SKM-1 (cell line): ENCODE data around the gene SERPINB12.

Experiments
- DNase-seq: peaks from one replicate; lab custom pipeline; 2025; ENCODE audit not compliant: unreplicated experiment; lab: John Stamatoyannopoulos, UW

SERPINB12 gene

GRCh38 chr18:63542069-63542468 is at the start of gene SERPINB12:
Gene SERPINB12, plus strand, starts transcription at chr18:63542369. Its CDS starts 13,791 bp downstream, at chr18:63556160.
- DNase-seq = no peak

DNA sequence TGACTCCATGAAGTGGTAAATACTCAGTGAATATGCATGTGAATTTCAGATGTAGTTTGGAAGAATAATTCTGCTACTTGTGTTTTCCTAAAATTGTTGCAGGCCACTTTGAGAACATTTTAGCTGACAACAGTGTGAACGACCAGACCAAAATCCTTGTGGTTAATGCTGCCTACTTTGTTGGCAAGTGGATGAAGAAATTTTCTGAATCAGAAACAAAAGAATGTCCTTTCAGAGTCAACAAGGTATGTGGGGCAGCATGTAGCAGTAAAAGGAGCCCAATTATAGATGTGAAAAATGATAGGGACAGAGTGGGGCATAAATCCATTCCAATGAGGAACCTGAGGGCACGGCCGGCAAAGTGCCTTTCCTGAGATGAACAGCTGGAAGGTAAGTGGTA is 49.3 kb upstream of the SERPINB12 start:
- DNase-seq = no peak

DNA sequence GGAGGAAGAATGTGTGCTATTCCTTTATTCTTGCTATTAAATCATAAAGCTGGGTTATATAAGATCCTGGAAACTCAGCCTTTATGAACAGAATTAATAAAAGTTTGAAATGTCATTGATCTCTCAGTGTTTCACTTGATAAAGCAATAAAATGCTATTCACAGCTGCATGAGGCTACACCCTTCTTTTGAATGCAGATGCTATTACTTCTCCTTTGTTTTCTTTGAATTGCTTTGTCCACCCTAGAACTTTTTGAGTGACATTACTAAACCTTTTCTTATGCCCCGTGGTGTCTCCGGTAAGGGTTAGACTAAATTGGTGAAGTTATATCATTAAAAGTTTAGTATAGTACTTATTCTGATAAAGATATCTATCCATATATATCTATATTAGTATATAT is 46.5 kb upstream of the SERPINB12 start:
- DNase-seq = no peak

GRCh38 chr18:63505566-63506335 is 36.4 kb upstream of the SERPINB12 start:
- DNase-seq = peak; percentile 24

DNA sequence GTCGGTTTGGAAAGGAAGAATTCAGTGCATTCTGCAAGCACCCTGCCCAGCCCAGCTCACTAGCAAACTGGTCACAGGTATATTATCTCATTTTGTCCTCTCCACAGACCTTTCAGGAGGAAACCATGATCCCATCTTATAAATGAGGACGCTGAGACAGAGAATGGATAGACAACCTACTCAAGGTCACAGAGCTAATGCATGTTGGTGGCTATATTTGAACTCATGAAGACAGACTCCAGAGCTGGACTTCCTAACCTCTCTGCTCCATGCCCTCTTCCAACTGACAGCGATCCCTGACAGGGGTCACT is 35.9 kb upstream of the SERPINB12 start:
- no peak for DNase-seq

GRCh38 chr18:63508596-63508995 is 33.6 kb upstream of the SERPINB12 start:
- DNase-seq = no peak

DNA sequence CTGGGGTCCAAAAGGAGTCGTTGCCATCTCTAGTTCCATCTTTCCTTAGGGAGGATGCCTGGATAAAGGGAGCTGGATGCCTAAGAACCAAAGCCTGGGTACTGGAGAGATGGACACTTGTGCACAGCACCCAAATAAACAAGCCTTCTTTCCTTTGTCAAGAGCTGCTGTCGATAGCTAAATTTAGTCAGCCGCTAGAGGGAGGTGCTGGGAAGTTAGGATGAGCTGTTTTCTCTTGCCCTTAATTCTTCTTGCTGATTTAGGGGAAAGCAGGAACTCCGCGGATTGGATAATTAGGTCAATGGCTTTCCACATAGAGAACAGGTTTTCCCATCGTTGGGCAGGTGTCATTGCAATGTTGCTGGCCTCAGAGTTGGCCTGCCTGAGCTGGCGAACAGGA is 30.9 kb upstream of the SERPINB12 start:
- no peak for DNase-seq

GRCh38 chr18:63514326-63514725 is 27.8 kb upstream of the SERPINB12 start:
- DNase-seq = no peak

DNA sequence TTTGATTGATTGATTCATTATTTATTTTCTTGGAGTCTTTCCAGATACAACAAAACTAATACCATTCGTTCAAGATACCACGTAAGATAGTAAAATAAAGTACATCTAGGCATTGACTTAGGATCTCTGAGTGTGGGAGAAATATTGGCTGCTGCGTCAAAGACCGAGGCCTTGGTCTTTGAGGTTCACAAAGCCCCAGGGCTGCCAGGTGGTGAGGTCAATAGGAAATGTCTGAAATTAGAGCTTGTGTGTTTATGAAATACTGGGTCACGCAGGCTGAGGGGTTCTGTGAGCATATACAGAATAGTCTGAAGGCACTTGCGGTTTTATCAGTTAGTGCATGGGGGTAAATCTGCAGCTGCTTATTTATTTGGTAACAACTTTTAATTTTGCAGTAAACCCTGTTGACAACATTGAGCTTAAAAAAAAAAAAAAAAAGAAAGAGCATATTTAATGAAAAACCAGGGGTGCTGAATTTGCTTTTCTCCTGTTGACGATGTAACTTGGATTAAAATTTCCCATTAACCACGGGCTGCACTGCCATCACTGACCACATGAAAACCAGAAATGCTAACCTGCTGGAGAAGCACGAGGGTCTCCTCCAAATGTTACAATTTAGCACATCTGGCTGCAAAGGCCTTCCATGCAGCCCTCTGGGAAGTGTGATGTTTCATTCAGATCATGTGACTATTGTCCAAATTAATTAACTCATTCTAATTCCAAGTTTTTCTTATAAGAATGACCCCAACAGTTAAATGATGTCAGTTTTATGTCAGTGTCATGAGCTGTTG is 27.1 kb upstream of the SERPINB12 start:
- DNase-seq = no peak

GRCh38 chr18:63515801-63516200 is 26.4 kb upstream of the SERPINB12 start:
- no peak for DNase-seq

- DNase-seq = peak; percentile 78
Observed at GRCh38 chr18:63518178-63519012, 23.8 kb upstream of the SERPINB12 start.

DNA sequence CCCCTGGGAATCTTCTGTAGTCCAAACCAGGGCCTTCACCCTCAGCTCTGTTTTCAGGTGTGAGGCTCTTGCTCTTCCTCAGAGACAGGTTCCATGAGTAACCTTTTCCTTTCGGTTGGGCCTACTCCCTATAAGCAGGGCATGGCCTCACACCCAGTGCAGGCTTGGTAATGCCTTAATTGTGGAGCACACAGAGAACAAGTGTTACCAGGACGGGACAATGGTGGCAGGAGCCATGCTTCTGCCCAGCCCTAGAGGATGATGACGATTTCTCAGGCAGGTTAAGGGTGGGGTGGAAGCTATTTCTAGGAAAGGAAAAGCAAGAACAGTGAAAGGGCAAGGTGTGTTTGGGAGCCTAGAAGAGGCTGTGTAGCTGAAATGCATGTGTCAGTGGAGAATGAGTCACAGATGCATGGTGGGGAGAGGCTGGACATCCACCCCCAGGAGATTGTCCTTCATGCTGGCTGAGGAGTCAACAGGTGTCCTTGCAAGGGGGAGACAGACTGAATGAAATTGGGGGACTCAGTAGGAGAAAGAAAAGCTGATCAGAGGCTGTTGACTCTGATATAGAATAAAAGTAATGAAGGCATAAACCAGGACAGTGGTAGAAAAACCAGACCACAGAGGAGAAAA is 22.0 kb upstream of the SERPINB12 start:
- DNase-seq = no peak

DNA sequence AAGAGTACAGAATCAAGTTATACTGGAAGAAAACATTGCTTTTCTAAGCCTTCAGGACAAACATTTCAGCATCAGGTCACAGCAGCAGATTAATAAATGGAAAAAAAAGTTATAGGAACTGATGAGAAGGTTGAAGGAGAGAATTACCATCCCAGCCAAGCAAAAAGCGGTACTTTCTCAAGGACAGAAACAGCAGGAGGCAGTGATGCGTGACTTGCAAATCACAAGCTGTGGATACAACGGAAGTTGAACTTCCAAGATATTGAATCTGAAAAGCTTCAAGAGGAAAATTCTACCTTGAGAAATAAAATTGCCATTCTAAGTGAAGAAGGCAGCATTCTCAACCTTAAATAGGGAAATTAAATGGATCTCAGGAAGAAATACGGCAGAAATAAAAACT is 18.5 kb upstream of the SERPINB12 start:
- no peak for DNase-seq

DNA sequence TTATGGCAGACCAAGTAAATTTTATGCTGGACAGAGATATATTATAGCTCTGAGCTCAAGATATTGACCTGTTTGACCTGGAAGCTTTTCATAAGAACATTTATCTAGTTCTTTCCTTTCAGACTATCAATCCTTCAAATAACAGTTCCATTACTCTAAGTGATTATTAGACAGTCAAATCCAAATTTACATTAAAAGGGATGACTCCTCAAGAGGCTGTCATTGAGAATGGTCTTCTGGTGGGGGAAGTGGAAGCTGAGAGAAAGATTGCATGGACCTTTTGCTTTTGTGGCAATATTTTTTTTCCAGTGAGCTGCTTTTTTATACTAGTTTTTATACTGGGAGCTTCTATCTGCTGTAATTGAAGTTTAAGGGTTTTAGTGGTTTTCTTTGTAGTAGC is 14.9 kb upstream of the SERPINB12 start:
- no peak for DNase-seq

- no peak for DNase-seq
Observed at GRCh38 chr18:63528863-63529492, 13.2 kb upstream of the SERPINB12 start.

DNA sequence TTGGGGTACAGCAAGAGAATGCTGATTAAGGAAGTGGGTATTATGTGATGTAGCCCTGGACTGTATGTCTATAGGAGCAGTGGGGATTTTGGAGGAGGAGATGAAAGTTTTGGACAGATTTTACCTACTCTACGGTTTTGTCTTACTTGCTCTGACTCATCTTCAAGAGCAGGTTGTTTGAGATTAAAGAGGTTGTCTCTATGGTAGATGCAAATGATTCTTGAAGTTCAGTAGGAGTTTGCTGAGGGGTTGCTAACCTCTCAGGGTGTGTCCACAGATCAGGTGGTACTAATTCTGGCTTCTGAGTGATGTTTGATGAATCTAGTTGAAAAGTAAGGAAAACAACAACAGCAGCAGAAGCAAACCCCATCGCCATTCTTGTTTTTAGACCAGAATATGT is 9.7 kb upstream of the SERPINB12 start:
- DNase-seq = no peak

GRCh38 chr18:63534615-63535014 is 7.6 kb upstream of the SERPINB12 start:
- no peak for DNase-seq

DNA sequence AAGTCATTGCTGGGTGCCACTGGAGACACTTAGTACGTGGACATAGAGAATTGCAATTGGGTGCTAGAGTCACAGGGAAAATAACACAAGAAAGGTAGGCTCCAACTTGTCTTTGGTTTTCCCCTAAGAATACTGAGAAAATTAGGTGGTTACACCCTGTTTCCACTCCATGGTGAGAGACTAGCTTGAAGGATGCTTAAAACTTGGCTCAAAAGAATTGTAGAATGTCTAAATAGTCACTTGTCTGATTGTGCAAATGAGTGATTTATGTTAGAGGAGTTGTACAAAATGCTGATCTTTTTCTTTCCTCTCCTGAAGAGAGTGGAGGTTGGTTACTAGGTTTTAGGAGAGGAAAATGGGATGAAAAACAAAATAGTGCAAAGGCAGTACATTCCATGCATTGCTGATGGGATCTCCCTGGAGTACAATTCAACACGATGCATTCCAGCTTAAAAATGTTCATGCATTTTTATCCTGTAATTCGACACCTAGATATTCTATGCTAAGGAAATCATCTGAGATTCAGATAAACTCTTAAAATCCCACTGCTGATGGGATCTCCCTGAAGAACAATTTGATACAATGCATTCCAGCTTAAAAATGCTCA is 2.2 kb upstream of the SERPINB12 start:
- no peak for DNase-seq

GRCh38 chr18:63544017-63544416 is 1.8 kb downstream of the SERPINB12 start:
- DNase-seq = no peak

- no peak for DNase-seq
Observed at GRCh38 chr18:63545000-63545399, 2.8 kb downstream of the SERPINB12 start.
